ENCODE data around the gene C2CD5. TPM values are rescaled to one million over a fixed set of nuclear protein-coding genes. Genes with fewer than 3 reads are reported as not detected.
"Not testable (repeated sequence)": the region's sequence is repeated elsewhere in the genome, so short reads cannot be mapped to it uniquely, and the experiment has no call there.

The C2CD5 gene
- total RNA-seq, 1 experiment from 2014 or later = 21.4 TPM

DNA sequence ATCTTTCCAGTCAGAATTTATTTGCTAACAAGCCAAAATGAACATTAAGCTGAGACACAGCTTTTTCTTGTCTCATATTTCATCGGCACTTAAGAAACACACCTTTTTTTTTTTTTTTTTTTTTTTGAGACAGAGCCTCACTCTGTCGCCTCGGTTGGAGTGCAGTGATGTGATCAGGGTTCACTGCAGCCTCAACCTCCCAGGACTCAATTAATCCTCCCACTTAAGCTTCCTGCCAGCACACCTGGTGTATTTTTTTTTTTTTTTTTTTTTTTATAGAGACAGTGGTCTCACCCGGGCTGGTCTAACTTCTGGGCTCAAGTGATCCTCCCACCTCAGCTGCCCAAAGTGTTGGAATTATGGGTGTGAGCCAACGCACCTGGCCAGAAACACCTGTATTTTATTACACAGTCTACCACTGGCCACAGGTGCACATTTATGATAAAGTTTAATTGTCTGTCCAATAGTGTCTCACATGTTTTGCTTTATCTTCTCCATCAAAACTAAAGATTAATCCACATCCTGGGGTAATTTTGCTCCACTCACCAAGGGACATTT lies 62.7 kb downstream of the C2CD5 start:
- CTCF ChIA-PET = interaction anchor here (0.9 kb wide), 1 partner anchor 22 kb away, joined by 3 read pairs; no protein-coding TSS in a partner anchor
- BruUV-seq (replicated peaks) = no TSS peak
- no peaks in the 10 kb centered on the region for H3K9me3 Mint-ChIP-seq (ENCODE audit: unreplicated experiment)
- DNase-seq (ENCODE audit: unreplicated experiment) = no peak
- TF ChIP-seq, protein P1, sequence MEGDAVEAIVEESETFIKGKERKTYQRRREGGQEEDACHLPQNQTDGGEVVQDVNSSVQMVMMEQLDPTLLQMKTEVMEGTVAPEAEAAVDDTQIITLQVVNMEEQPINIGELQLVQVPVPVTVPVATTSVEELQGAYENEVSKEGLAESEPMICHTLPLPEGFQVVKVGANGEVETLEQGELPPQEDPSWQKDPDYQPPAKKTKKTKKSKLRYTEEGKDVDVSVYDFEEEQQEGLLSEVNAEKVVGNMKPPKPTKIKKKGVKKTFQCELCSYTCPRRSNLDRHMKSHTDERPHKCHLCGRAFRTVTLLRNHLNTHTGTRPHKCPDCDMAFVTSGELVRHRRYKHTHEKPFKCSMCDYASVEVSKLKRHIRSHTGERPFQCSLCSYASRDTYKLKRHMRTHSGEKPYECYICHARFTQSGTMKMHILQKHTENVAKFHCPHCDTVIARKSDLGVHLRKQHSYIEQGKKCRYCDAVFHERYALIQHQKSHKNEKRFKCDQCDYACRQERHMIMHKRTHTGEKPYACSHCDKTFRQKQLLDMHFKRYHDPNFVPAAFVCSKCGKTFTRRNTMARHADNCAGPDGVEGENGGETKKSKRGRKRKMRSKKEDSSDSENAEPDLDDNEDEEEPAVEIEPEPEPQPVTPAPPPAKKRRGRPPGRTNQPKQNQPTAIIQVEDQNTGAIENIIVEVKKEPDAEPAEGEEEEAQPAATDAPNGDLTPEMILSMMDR (IDR thresholded peaks at IDR 0.05; ENCODE audit: unreplicated experiment) = no peak
- no peaks in the 10 kb centered on the region for H3K27me3 Mint-ChIP-seq (ENCODE audit: insufficient read depth, unreplicated experiment)
- no peak overlapping the region for H3K4me3 Mint-ChIP-seq (ENCODE audit: unreplicated experiment)
- POLR2A ChIA-PET = interaction anchor here (0.6 kb wide), 1 partner anchor 1256 kb away, joined by 3 read pairs; no protein-coding TSS in a partner anchor
- peaks cover 12% of the 10 kb centered on the region for H3K4me1 Mint-ChIP-seq (ENCODE audit: insufficient read depth, unreplicated experiment)
- H3K36me3 Mint-ChIP-seq (ENCODE audit: insufficient read depth, unreplicated experiment) = peaks cover 32% of the 10 kb centered on the region
- H3K27ac Mint-ChIP-seq (ENCODE audit: low read depth, unreplicated experiment) = no peak overlapping the region
- intact Hi-C loops (cut with micrococcal nuclease) = no loop called here

DNA sequence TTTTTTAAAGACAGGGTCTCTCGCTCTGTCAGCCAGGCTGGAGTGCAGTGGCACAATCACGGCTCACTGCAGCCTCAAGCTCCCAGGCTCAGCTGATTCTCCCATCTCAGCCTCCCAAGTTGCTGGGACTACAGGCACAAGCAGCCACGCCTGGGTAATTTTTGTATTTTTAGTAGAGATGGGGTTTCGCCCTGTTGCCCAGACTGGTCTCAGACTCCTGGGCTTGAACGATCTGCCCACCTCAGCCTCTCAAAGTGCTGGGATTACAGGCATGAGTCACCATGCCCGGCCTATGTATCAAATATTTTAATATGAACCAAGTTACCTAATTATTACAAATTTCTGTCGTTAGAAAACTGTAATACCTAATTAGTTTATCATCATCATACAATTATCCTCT lies 63.5 kb downstream of the C2CD5 start:
- ChIA-PET POLR2A (interaction anchor here (0.7 kb wide), 2 partner anchors 12 to 13 kb away, joined by 3 read pairs; no protein-coding TSS in a partner anchor), CTCF (interaction anchor here (0.7 to 1.2 kb wide), 4 partner anchors 18 to 397 kb away, joined by 3 to 4 read pairs (median 3); no protein-coding TSS in a partner anchor)
- H3K9me3 Mint-ChIP-seq (ENCODE audit: unreplicated experiment); H3K27ac Mint-ChIP-seq (ENCODE audit: low read depth, unreplicated experiment); intact Hi-C loops (cut with micrococcal nuclease); H3K27me3 Mint-ChIP-seq (ENCODE audit: insufficient read depth, unreplicated experiment); BruUV-seq (replicated peaks); H3K4me3 Mint-ChIP-seq (ENCODE audit: unreplicated experiment): not testable (repeated sequence)
- H3K36me3 Mint-ChIP-seq (ENCODE audit: insufficient read depth, unreplicated experiment) = peaks cover 32% of the 10 kb centered on the region
- peak; percentile 6 for DNase-seq (ENCODE audit: unreplicated experiment)
- peaks cover 12% of the 10 kb centered on the region for H3K4me1 Mint-ChIP-seq (ENCODE audit: insufficient read depth, unreplicated experiment)

DNA sequence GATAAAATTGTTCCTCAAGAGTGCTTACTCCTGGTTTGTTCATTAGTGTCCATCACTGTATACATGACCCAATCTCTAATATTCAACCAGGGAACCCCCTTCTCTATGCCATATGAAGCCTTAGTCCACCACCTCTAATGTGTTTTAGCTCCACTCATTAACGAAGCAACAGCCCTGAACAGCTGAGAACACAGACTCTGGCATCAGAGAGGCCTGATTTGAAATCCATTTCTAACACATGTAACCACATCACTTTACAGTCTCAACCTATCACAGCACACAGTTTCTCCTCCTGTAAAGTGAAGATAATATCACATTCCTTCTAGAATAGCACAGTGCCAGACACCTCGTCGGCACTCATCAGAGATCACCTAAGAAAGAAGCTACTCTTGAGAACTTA lies 64.3 kb downstream of the C2CD5 start:
- H3K4me3 Mint-ChIP-seq (ENCODE audit: unreplicated experiment) = no peak overlapping the region
- no peaks in the 10 kb centered on the region for H3K9me3 Mint-ChIP-seq (ENCODE audit: unreplicated experiment)
- intact Hi-C loops (cut with micrococcal nuclease) = no loop called here
- peaks cover 12% of the 10 kb centered on the region for H3K4me1 Mint-ChIP-seq (ENCODE audit: insufficient read depth, unreplicated experiment)
- no peaks in the 10 kb centered on the region for H3K27me3 Mint-ChIP-seq (ENCODE audit: insufficient read depth, unreplicated experiment)
- H3K36me3 Mint-ChIP-seq (ENCODE audit: insufficient read depth, unreplicated experiment) = peaks cover 31% of the 10 kb centered on the region
- H3K27ac Mint-ChIP-seq (ENCODE audit: low read depth, unreplicated experiment) = peak overlapping the region; percentile 36
- BruUV-seq (replicated peaks) = no TSS peak
- no peak for DNase-seq (ENCODE audit: unreplicated experiment)
- CTCF ChIA-PET = interaction anchor here (0.7 to 1.2 kb wide), 4 partner anchors 19 to 396 kb away, joined by 3 to 4 read pairs (median 3); no protein-coding TSS in a partner anchor
- POLR2A ChIA-PET = interaction anchor here (0.7 kb wide), 1 partner anchor 11 kb away, joined by 3 read pairs; no protein-coding TSS in a partner anchor
- TF ChIP-seq, protein P1 (IDR thresholded peaks at IDR 0.05; ENCODE audit: unreplicated experiment) = no peak

DNA sequence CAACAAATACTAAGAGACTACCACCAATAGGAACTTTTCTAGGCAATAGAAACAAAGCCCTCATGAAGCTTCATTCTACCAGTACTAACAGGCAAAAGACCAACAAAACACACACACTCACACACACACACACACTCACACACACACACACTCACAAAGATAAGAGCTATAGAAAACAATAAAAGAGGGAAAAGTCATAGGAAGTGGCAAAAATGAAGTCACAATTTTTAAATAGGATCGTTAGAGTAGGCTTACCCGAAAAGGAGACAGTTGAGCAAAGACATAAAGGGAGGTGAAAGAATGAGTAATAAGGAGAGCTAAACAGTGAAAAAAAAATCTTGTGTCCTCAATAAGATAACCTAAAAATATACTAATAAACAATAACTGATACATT lies 66.5 kb downstream of the C2CD5 start:
- H3K4me3 Mint-ChIP-seq (ENCODE audit: unreplicated experiment) = no peak overlapping the region
- ChIA-PET POLR2A (interaction anchor here (1.6 kb wide), 1 partner anchor 20 kb away, joined by 3 read pairs; no protein-coding TSS in a partner anchor), CTCF (interaction anchor here (0.6 to 1.6 kb wide), 3 partner anchors 13 to 177 kb away, joined by 3 to 5 read pairs (median 3); no protein-coding TSS in a partner anchor)
- intact Hi-C loops (cut with micrococcal nuclease) = no loop called here
- H3K27ac Mint-ChIP-seq (ENCODE audit: low read depth, unreplicated experiment) = peak overlapping the region; percentile 1
- no peak for DNase-seq (ENCODE audit: unreplicated experiment)
- TF ChIP-seq, protein P1 (IDR thresholded peaks at IDR 0.05; ENCODE audit: unreplicated experiment) = no peak
- peaks cover 18% of the 10 kb centered on the region for H3K4me1 Mint-ChIP-seq (ENCODE audit: insufficient read depth, unreplicated experiment)
- no peaks in the 10 kb centered on the region for H3K27me3 Mint-ChIP-seq (ENCODE audit: insufficient read depth, unreplicated experiment)
- peaks cover 21% of the 10 kb centered on the region for H3K36me3 Mint-ChIP-seq (ENCODE audit: insufficient read depth, unreplicated experiment)
- no TSS peak for BruUV-seq (replicated peaks)
- no peaks in the 10 kb centered on the region for H3K9me3 Mint-ChIP-seq (ENCODE audit: unreplicated experiment)

All from MCF 10A (cell line).